Measurements from ENCODE around the gene ARRB2. TPM values are rescaled to one million over a fixed set of nuclear protein-coding genes. Genes with fewer than 3 reads are reported as not detected.
"Not testable (repeated sequence)": the region's sequence is repeated elsewhere in the genome, so short reads cannot be mapped to it uniquely, and the experiment has no call there.

ARRB2 gene
- 10.6 and 14.3 TPM in 2 replicates for total RNA-seq (2014; rRNA removed; shearing (Covaris generic))

GRCh38 chr17:4709794-4710692, at the start of gene ARRB2:
TSS of gene ARRB2 (plus strand) at chr17:4710632. CDS start at chr17:4710722, 90 bp downstream.
- peak; percentile 95 for DNase-seq (ENCODE audit: low read depth)

DNA sequence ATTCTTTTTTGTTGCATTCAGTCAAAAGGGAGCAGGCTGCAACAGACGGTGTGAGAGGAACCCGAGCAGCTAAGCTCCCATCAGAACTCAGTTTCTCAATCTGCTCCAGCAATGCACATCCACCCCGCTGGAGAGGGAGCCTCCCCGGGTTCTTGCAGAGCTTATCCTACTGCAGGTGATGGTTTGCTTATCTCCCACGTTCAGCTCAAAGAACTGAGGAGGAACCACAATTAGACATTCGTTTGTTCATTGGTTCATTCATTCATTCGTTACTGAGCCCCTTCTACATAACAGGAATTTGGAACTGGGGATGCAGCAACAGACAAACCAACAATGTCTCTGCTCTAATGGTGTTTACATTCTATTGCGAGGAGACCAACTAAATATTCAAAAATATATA, 46.7 kb upstream of the ARRB2 start:
- no peak for DNase-seq (ENCODE audit: low read depth)

DNA sequence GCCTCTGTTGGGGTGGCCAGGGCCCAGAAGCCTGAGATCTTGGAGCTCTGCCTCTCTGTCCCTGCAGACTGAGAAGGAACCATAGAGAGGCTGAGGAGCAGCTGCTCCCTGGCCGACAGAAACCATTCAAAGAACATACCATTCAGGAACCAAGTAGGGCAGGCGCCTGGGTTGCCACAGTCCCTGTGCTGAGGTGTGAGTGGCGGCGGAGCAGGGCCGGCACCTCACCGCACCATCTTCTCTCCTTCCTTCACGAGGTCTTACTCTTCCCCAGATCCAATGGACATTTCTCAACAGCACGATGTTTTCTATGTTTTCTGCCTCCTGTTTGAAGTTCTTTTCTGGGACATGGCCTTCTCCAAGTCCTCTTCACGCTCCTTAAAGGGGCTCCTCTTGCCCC, 46.2 kb upstream of the ARRB2 start:
- no peak for DNase-seq (ENCODE audit: low read depth)

DNA sequence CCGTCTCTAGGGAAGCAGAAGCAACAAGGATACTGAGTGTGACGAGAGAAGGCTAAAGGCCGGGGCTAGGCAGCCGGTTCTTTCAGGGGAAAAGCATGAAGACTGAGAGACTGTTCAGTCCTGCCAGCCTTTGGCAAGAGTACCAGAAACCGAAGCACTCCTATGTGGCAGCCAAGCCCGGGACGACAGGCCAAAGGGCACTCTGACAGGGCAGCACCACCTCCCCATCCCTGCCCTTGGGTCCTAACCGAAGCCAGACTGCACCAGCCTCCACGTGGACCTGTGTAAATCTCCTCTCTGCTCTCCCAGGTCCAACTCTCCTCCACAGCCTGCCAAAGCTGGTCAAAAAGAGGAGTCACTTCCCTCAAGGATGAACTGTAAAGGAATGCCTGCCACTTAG, 45.4 kb upstream of the ARRB2 start:
- no peak for DNase-seq (ENCODE audit: low read depth)

GRCh38 chr17:4666296-4666695, 44.1 kb upstream of the ARRB2 start:
- DNase-seq (ENCODE audit: low read depth) = no peak

DNA sequence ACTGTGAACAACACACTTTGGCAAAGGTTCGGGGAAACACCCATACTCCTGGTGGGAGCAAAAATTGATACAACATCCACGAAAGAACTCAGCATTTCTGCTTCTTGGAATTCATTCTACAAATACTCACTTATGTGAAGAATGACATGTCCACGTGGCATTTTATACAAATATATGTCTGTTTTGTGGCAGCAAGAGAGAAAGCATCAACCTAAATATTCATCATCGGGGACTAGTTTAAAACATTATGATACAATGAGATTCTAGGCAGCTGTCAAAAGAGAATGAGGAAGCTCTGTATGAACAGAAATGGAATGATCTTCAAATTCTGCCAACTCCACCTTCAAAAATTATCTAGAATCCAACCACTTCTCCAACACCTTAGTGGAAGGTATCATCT, 43.3 kb upstream of the ARRB2 start:
- DNase-seq (ENCODE audit: low read depth) = no peak

DNA sequence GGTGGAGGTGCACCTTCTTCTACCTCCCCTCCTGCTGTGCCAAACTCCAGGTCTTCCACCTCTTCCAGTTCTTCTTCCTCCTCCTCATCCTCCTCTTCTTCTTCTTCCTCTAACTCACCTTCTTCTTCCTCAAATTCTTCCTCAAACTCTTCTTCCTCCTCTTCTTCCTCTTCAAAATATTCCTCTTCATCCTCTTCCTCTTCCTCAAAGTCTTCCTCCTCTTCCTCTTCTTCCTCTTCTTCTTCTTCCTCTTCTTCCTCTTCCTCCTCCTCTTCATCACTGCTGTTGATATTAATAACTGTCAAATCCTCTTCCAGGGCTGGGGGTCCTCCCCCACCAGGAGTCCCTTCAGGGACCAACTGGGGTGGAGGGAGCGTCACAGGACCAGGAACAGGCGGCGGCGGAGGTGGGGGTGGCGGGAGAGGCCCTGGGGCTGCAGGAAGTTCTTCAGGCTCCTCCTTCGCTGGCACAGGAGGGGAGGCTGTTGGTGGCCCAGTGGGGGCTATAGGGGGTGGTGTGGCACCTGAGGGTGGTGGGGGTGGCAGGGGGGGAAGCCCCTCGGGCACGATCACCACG, 38.3 kb upstream of the ARRB2 start:
- no peak for DNase-seq (ENCODE audit: low read depth)

DNA sequence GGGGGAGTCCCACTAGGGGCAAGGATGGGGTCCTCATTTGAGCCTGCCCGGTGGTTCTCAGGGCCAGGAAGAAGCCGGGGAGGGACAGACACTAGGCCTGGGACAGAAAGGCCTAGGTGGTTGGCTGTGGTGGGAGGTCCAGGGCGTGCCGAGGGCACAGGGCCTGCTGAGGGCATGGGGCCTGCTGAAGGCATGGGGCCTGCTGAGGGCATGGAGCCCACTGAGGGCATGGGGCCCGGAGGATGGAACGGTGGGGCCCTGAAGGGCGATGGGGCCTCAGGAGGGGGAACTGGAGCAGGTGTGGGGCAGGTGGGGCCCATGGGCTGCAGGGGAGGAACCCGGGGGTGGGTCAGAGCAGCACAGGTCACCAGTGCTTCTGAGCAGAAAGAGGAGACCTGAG, 37.7 kb upstream of the ARRB2 start:
- no peak for DNase-seq (ENCODE audit: low read depth)

DNA sequence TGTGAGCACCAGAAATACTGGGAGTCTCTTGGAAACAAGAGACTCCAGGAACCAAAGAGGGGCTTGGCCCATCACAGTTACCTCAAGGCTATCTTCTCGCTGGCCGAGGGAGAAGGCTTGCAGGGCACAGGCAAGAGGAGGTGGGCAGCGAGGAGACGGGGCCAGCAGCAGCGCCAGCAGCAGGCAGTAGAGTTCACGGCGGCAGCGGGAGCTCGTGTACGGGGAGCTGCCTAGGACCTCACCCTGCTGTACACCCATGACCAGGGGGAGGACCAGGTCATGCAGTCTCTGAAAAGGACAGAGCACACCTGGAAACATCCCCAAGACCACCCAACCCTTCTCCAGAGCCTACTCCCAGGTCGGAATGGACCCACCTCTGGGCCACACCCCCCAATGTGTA, 37.3 kb upstream of the ARRB2 start:
- no peak for DNase-seq (ENCODE audit: low read depth)

DNA sequence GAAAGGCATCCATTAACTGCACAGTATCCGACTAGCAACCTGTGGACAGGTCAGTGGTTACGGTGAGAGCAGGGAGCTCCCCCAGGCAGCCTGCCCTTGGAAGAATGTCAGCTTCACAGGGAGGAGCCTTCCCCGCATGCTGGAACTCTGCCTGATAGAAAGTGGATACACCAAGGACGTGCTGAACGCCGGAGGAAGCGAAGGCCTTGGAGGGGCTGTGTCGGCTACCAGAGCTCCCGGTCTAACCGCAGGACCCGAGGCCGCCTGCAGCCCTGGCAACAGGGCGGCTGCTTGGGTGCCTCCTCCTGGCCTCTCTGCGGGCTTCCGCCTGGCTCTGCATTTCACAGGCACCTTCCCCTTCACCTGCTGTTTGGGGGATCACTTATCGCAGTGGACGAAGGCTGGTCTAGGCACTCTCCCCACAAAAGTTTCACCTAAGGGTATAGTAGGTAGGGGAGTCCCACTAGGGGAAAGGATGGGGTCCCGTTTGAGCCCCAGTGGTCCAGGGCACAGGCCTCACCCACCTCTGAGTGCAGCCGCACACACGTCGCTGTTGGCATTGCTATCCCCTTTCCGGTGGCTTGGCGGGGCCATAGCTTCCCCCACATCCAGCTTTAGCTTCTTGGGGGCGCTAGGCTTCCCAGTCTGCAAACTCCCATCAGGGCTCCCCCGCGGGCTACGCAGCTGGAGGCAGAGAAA, 36.3 kb upstream of the ARRB2 start:
- DNase-seq (ENCODE audit: low read depth) = no peak

DNA sequence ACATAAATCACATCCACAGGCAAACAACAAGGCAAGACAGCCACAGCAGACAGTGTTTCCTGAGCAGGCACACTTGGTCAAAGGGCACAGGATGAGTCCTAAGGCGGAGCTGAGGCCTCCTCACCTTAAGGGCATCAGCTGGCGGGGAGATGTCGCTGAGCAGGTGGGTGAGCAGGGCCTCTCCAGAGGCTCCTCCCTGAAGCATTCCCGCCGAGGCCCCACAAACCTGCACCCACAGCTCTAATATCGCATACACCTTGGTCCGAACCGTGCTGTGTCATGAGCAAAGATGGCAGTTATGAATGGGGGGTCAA, 35.8 kb upstream of the ARRB2 start:
- no peak for DNase-seq (ENCODE audit: low read depth)

GRCh38 chr17:4675791-4676190, 34.6 kb upstream of the ARRB2 start:
- DNase-seq (ENCODE audit: low read depth) = no peak

GRCh38 chr17:4676791-4677190, 33.6 kb upstream of the ARRB2 start:
- DNase-seq (ENCODE audit: low read depth) = no peak

DNA sequence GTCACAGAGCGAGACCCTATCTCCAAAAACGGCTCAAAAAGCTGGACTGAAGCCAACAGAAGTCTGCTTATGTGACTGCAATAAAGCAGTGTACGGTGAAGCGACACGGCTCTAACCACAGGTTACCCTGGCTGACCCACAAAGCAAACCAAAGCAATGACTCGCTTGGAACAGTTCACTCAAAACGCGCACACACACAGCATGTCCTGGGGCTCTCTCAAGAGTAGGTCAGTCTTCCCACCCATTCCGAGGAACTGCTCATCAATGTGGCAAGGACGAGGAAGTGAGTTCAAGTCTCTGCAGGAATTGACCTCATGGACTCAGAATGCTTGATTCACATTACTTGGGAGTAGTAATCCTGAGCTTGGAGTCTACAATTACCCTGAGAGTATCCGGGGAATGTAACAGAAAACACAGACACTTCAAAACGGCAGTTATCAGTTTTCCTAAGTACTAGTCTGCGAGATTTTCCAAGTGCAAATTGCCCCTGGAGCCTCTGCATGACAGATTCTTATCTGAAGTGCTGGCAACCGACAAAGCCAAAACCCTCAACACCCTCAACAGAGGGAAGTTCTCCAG, 31.9 kb upstream of the ARRB2 start:
- DNase-seq (ENCODE audit: low read depth) = peak; percentile 82

DNA sequence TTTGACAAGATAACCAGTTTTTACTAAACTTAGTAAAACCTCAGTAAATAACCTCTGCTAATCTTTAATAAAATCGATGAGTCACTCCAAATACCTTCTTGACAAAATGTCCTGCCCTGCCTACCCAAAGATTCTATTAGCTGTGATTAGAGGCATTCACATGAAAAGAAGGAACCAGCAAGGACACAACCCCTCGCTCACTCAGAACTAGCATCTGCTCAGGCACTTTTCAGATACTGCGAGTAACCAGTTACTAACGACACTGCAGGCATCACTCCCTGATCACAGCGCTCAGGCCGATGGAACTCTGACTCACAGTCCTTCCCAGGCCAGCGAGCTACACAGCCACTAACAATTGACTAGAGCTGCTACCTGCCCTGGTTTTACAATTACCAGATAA, 30.8 kb upstream of the ARRB2 start:
- peak; percentile 29 for DNase-seq (ENCODE audit: low read depth)

GRCh38 chr17:4683739-4684138, 26.7 kb upstream of the ARRB2 start:
- not testable (repeated sequence) for DNase-seq (ENCODE audit: low read depth)

- DNase-seq (ENCODE audit: low read depth) = not testable (repeated sequence)
Measured at GRCh38 chr17:4689872-4690271, 20.6 kb upstream of the ARRB2 start.

DNA sequence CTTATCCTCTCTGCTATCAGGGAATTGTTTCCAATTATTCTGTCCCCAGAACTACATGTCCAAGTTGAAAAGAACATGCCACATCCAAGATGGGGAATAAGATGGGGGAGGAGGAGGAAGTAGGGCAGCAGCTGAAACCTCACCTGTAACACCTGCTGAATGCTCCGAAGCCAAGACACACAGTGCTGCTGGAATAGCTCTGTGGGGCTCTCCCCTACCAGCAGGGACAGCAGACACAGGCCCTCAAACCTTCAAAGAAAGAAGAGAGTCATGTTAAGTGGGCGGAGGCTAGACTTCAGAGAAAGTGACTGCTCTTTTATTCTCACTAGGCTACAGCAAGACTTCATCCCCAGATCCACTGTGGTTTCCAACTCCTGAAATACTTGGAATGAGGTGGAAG, 19.7 kb upstream of the ARRB2 start:
- no peak for DNase-seq (ENCODE audit: low read depth)

- DNase-seq (ENCODE audit: low read depth) = no peak
Measured at GRCh38 chr17:4691686-4692085, 18.7 kb upstream of the ARRB2 start.

GRCh38 chr17:4693416-4693815, 17.0 kb upstream of the ARRB2 start:
- DNase-seq (ENCODE audit: low read depth) = no peak

DNA sequence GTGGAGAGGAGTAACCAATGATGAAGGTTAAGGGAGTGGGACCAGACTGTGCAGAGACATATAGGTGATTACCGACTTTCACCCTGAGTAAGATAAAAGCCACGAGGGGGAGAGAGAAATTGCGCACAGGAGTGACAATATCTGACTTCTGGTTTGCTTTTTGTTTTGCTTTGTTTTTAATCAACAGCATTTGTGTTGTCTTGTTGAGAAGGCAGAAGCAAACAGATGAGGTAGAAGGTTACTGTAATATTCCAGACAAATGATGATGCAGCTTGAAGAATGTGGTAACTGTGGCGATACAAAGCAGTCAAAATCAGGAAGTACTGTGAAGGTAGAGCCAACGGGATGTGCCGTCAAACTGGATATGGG, 14.0 kb upstream of the ARRB2 start:
- no peak for DNase-seq (ENCODE audit: low read depth)

GRCh38 chr17:4699401-4700056, 10.9 kb upstream of the ARRB2 start:
- not testable (repeated sequence) for DNase-seq (ENCODE audit: low read depth)

All from RPMI7951 (cell line).